K562 (cell line): ENCODE measurements around the gene ASIP. TPM values are rescaled to one million over a fixed set of nuclear protein-coding genes. Genes with fewer than 3 reads are reported as not detected.

Experiments
- ATAC-seq: fragments of 200-7000 bp; cut with Tn5 transposase; 3 replicates; pipeline ENCODE4 v1.9.1; 2020; ENCODE audit warnings: moderate library complexity
- BruUV-seq: library from RNA; stranded (reverse); fragments of 400-500 nt; replicated peaks from 2 replicates; lab custom pipeline; 2021; lab: Mats Ljungman, UMichigan
- CTCF ChIA-PET: fragments of 300-600 bp; formaldehyde crosslinking; extraction: SDS; loops from one replicate; lab custom pipeline; 2021; ENCODE audit warnings: low intra/inter-chr PET ratio; lab: Yijun Ruan, JAX
- POLR2A ChIA-PET: fragments of 300-600, 350-650 bp; sonication (Branson Sonifier 250); formaldehyde crosslinking; extraction: SDS; loops from one replicate; lab custom pipeline; 2021; ENCODE audit warnings: antibody characterized with exemption, inconsistent platforms; lab: Yijun Ruan, JAX
- DNase-seq, 4 experiments: peaks; one replicate each; pipeline versions ENCODE4 v3.0.0 to v3.0.0-alpha.2; 2011 to 2018; ENCODE audit warnings: low spot score in 3 of 4, mixed read lengths in 3 of 4; ENCODE audit errors: extremely low read depth in 1 of 4
- FAIRE-seq: peaks from 2 replicates; lab custom pipeline; 2011; peaks lifted over from hg19 to GRCh38; lab: Jason Lieb, UNC
- H2AFZ ChIP-seq: 2 replicates; pipeline ENCODE4 v1.6.0; 2011; ENCODE audit warnings: low read depth, low read length, control low read depth, inconsistent platforms
- H3K27ac ChIP-seq: fragments of 200-600 bp; 3 replicates; pipeline ENCODE4 v1.8.0; 2011; ENCODE audit warnings: low read depth, mild to moderate bottlenecking, control low read depth, inconsistent platforms, low read length, moderate library complexity, mixed read lengths; ENCODE audit errors: extremely low read depth
- H3K27me3 ChIP-seq, 2 experiments: fragments of 300-600 bp in 1 of 2; 2 replicates in 1 of 2; 3 replicates in 1 of 2; pipeline versions ENCODE4 v1.6.0 to v1.8.0; 2011; ENCODE audit warnings: inconsistent platforms in 2 of 2, low read length in 2 of 2, mild to moderate bottlenecking in 1 of 2, mixed read lengths in 1 of 2, moderate library complexity in 1 of 2; ENCODE audit not compliant: control insufficient read depth in 2 of 2, insufficient read depth in 2 of 2
- H3K36me3 ChIP-seq: fragments of 300-600 bp; 3 replicates; pipeline ENCODE4 v1.8.0; 2011; ENCODE audit warnings: mild to moderate bottlenecking, low read length, inconsistent platforms; ENCODE audit not compliant: control insufficient read depth, insufficient read depth
- H3K4me1 ChIP-seq, 2 experiments: fragments of 200-600 bp in 1 of 2; replicated peaks in 1 of 2; 2 replicates in 1 of 2; 3 replicates in 1 of 2; pipeline versions ENCODE4 v1.5.1 to v1.8.0; 2011; ENCODE audit warnings: inconsistent platforms in 2 of 2, low read length in 2 of 2, mild to moderate bottlenecking in 1 of 2, mixed read lengths in 1 of 2, moderate library complexity in 1 of 2; ENCODE audit not compliant: control insufficient read depth in 2 of 2, insufficient read depth in 2 of 2
- H3K4me2 ChIP-seq: 2 replicates; pipeline ENCODE4 v1.6.1; 2011; ENCODE audit warnings: low read length, control low read depth, inconsistent platforms, mixed read lengths; ENCODE audit not compliant: insufficient read depth
- H3K4me3 ChIP-seq: fragments of 200-600 bp; sonication (generic), shearing (Covaris generic); 2 replicates; pipeline ENCODE4 v1.5.1; 2016; ENCODE audit warnings: control low read depth, inconsistent platforms
- H3K79me2 ChIP-seq: fragments of 200-600 bp; 3 replicates; pipeline ENCODE4 v1.8.0; 2011; ENCODE audit warnings: low read length, inconsistent platforms; ENCODE audit not compliant: control insufficient read depth, insufficient read depth
- H3K9ac ChIP-seq, 2 experiments: 2 replicates each; pipeline versions ENCODE4 v1.6.0 to v1.6.1; 2011; ENCODE audit warnings: low read depth in 2 of 2, low read length in 2 of 2, control low read depth in 1 of 2, inconsistent platforms in 1 of 2, mild to moderate bottlenecking in 1 of 2, mixed read lengths in 1 of 2; ENCODE audit not compliant: insufficient read depth in 1 of 2
- H3K9me1 ChIP-seq: one replicate; pipeline ENCODE4 v1.6.0; 2011; ENCODE audit warnings: inconsistent platforms, mild to moderate bottlenecking, low read length, moderate library complexity; ENCODE audit not compliant: control insufficient read depth, insufficient read depth
- H3K9me3 ChIP-seq: replicated peaks from 2 replicates; pipeline ENCODE4 v1.5.1; 2011; ENCODE audit warnings: low read depth, low read length, inconsistent platforms; ENCODE audit not compliant: control insufficient read depth, insufficient read depth
- H4K20me1 ChIP-seq: replicated peaks from 2 replicates; pipeline ENCODE4 v1.6.1; 2011; ENCODE audit warnings: low read length, inconsistent platforms, mixed read lengths; ENCODE audit not compliant: control insufficient read depth, insufficient read depth
- DEAF1 ChIP-seq: fragments of 450-650 bp; formaldehyde crosslinking; IDR thresholded peaks from 2 replicates; pipeline ENCODE4 v1.4.0; 2020; ENCODE audit warnings: mild to moderate bottlenecking, moderate library complexity
- DLX4 ChIP-seq: fragments of 250-450 bp; sonication (Bioruptor Pico); IDR thresholded peaks from 2 replicates; pipeline ENCODE4 v1.6.1; 2021; ENCODE audit warnings: mild to moderate bottlenecking
- HINFP ChIP-seq: fragments of 450-650 bp; conservative IDR thresholded peaks from 2 replicates; pipeline ENCODE4 v1.6.1; 2016; ENCODE audit warnings: missing genetic modification characterization, low read depth, mild to moderate bottlenecking, control low read depth, missing compliant biosample characterization
- HLTF ChIP-seq: fragments of 450-650 bp; IDR thresholded peaks from 2 replicates; pipeline ENCODE4 v1.6.1; 2016
- NR2C2 ChIP-seq, 2 experiments: fragments of 200-800 bp in 1 of 2; sonication (Bioruptor generic) in 1 of 2; sonication (generic) in 1 of 2; formaldehyde crosslinking in 1 of 2; IDR thresholded peaks; 2 replicates each; pipeline versions ENCODE4 v1.6.1 to v1.8.0; 2016 to 2022; ENCODE audit warnings: mild to moderate bottlenecking in 1 of 2, missing compliant biosample characterization in 1 of 2, missing genetic modification characterization in 1 of 2, missing genetic modification reagents in 1 of 2
- POLR3G ChIP-seq: IDR thresholded peaks from 2 replicates; pipeline ENCODE4 v1.6.1; 2011; ENCODE audit not compliant: insufficient read length, insufficient replicate concordance; ENCODE audit errors: extremely low read depth
- RBBP5 ChIP-seq: fragments of 200-600 bp; sonication (generic); IDR thresholded peaks from 2 replicates; pipeline ENCODE4 v1.6.1; 2012; ENCODE audit warnings: borderline replicate concordance, mild to moderate bottlenecking, low read length, control low read depth, inconsistent platforms; ENCODE audit not compliant: insufficient read depth, poor library complexity, severe bottlenecking
- SAP30 ChIP-seq: fragments of 200-600 bp; sonication (generic); IDR thresholded peaks from 2 replicates; pipeline ENCODE4 v1.6.1; 2012; ENCODE audit warnings: borderline replicate concordance, low read depth, mild to moderate bottlenecking, moderate library complexity, low read length, control low read depth, inconsistent platforms; ENCODE audit not compliant: insufficient read depth, poor library complexity, severe bottlenecking
- TRIM25 ChIP-seq: fragments of 450-650 bp; IDR thresholded peaks from 2 replicates; pipeline ENCODE4 v1.7.0; 2016; ENCODE audit warnings: borderline replicate concordance
- ZNF217 ChIP-seq: sonication (generic); formaldehyde crosslinking; IDR thresholded peaks from 2 replicates; pipeline ENCODE4 v1.8.0; 2022; ENCODE audit warnings: mild to moderate bottlenecking, missing genetic modification reagents
- ZNF232 ChIP-seq: sonication (generic); formaldehyde crosslinking; IDR thresholded peaks from 2 replicates; pipeline ENCODE4 v1.8.0; 2022; ENCODE audit warnings: mild to moderate bottlenecking, missing genetic modification reagents
- ZNF584 ChIP-seq: fragments of 200-800 bp; sonication (Bioruptor generic); IDR thresholded peaks from 2 replicates; pipeline ENCODE4 v1.6.1; 2016; ENCODE audit warnings: low read depth, mild to moderate bottlenecking, missing genetic modification characterization, missing compliant biosample characterization
- ZNF696 ChIP-seq: fragments of 250-450 bp; sonication (Bioruptor Pico); conservative IDR thresholded peaks from 2 replicates; pipeline ENCODE4 v1.4.0; 2020; ENCODE audit warnings: mild to moderate bottlenecking, moderate library complexity
- WGBS: fragments of 100-300 bp; shearing (Covaris generic); methylation state at CpG from one replicate; pipeline ENCODE4 v1.1.6; 2016; ENCODE audit warnings: low coverage, mixed read lengths; ENCODE audit not compliant: insufficient coverage; ENCODE audit errors: missing lambda C conversion rate; 5-methylcytosine and 5-hydroxymethylcytosine counted together
- in situ Hi-C: fragments of 300-500 bp; cut with MboI; formaldehyde crosslinking; loops from 4 replicates; pipeline ENCODE4 v1.15.0; 2018; ENCODE audit warnings: inconsistent platforms, mixed read lengths
- intact Hi-C: fragments of 100-400 bp; cut with micrococcal nuclease; formaldehyde crosslinking; loops from 2 replicates; pipeline ENCODE4 v1.14.2; 2022
- polyA plus RNA-seq, 8 experiments: library from polyadenylated mRNA; depleted of rRNA in 4 of 8; stranded (reverse) in 5 of 8; unstranded in 3 of 8; fragments of >200 nt; fragmentation: Nextera tagmentation in 2 of 8; fragmentation: Illumina TruSeq in 1 of 8; extraction: Ambion mirVana in 2 of 8; extraction: Trizol in 1 of 8; gene quantifications; 2 replicates each; pipeline versions ENCODE4 v1.2.1 to v1.2.3, GENCODE V29; 2011 to 2014; ENCODE audit warnings: inconsistent platforms in 1 of 8, missing spikeins in 1 of 8
- total RNA-seq, 7 experiments: library from RNA; depleted of rRNA in 6 of 7; stranded (reverse); fragments of >200 nt in 6 of 7; fragmentation: Illumina TruSeq in 2 of 7; extraction: Trizol in 2 of 7; gene quantifications; 2 replicates each; pipeline versions ENCODE4 v1.2.1 to v1.2.3, GENCODE V29; 2011 to 2021; ENCODE audit warnings: low replicate concordance in 1 of 7

The ASIP gene
- total and polyA plus RNA-seq, 9 of the 15 experiments (the other 6 are each of a cell fraction or from before 2014, with no cell fraction given), result not detected

GRCh38 chr20:34300809-34301586, 59.8 kb downstream of the ASIP start:
- peaks cover 44% of the 10 kb centered on the region; the same call in 2 of the 3 replicates for H3K36me3 ChIP-seq
- no peaks in the 10 kb centered on the region for H3K27me3 ChIP-seq
- H3K9me1 ChIP-seq, result no peaks in the 10 kb centered on the region
- no peaks in the 10 kb centered on the region for H3K9me3 ChIP-seq
- H4K20me1 ChIP-seq, result 0 out of 2 replicates have a peak, but pooled peaks cover 3% of the 10 kb centered on the region
- H3K9ac ChIP-seq, result peak overlapping the region; percentile 27 to 85
- H2AFZ ChIP-seq, result no peak overlapping the region
- H3K4me3 ChIP-seq, result peak overlapping the region; percentile 96; the same call in 1 of the 2 replicates
- ATAC-seq (no peak), DNase-seq (no peak), FAIRE-seq (peak; percentile 26)
- peaks cover 22 to 34% of the 10 kb centered on the region in 2 experiments for H3K4me1 ChIP-seq
- ChIA-PET CTCF (no interaction called here), POLR2A (interaction anchor here (0.6 to 1.2 kb wide), 4 partner anchors 63 to 222 kb away, joined by 3 read pairs; no protein-coding TSS in a partner anchor)
- in situ Hi-C loops, result loop anchor here (5.0 kb wide), 1 partner anchor 216 kb away; the partner anchor contains the start of gene DYNLRB1
- peak overlapping the region; percentile 92 for H3K27ac ChIP-seq
- H3K4me2 ChIP-seq, result peak overlapping the region; percentile 97
- 19% methylated on average over 7 of the region's 7 CpGs for WGBS
- H3K79me2 ChIP-seq, result peaks cover 68% of the 10 kb centered on the region
- BruUV-seq, result no TSS peak
- intact Hi-C loops, result no loop called here
- TF ChIP-seq ZNF696 (CRISPR knock-in tag) (no peak), ZNF232 (no peak), DEAF1 (CRISPR knock-in tag) (no peak), HLTF (no peak), TRIM25 (no peak), POLR3G (no peak), DLX4 (CRISPR knock-in tag) (no peak), ZNF584 (no peak), HINFP (tag) (no peak), NR2C2 (CRISPR knock-in tag; IDR thresholded peaks at IDR 0.05) (no peak), NR2C2 (tag; IDR thresholded peaks at IDR 0.05) (peak; percentile 21; the same call in 1 of the 2 replicates), RBBP5 (no peak), SAP30 (no peak), ZNF217 (CRISPR knock-in tag) (no peak)
